HEK293 (cell line): ENCODE measurements around the gene RPL6.
"Not testable (repeated sequence)": the region's sequence is repeated elsewhere in the genome, so short reads cannot be mapped to it uniquely, and the experiment has no call there.

Source experiments
- CTCF ChIA-PET: fragments of 350-600 bp; formaldehyde crosslinking; extraction: SDS; loops from one replicate; lab custom pipeline; 2021; ENCODE audit warnings: antibody characterized with exemption; lab: Yijun Ruan, JAX
- POLR2A ChIA-PET: fragments of 300-600 bp; formaldehyde crosslinking; extraction: SDS; loops from one replicate; lab custom pipeline; 2020; ENCODE audit warnings: antibody characterized with exemption, inconsistent platforms; lab: Yijun Ruan, JAX
- H3K27ac ChIP-seq: fragments of 200-500 bp; sonication (Bioruptor generic); 2 replicates; pipeline ENCODE4 v1.5.1; 2014; ENCODE audit warnings: low read depth, low read length, control low read depth, inconsistent platforms; ENCODE audit errors: extremely low read depth
- H3K36me3 ChIP-seq, 2 experiments: fragments of 200-500 bp in 1 of 2; sonication (Bioruptor generic) in 1 of 2; 1 replicate in 1 of 2; 2 replicates in 1 of 2; pipeline ENCODE4 v1.5.1; 2014 to 2017; ENCODE audit warnings: inconsistent platforms in 2 of 2, low read length in 2 of 2; ENCODE audit not compliant: control insufficient read depth in 2 of 2, insufficient read depth in 1 of 2
- H3K4me1 ChIP-seq: fragments of 200-500 bp; sonication (Bioruptor generic); 2 replicates; pipeline ENCODE4 v1.5.1; 2014; ENCODE audit warnings: mild to moderate bottlenecking, low read length, inconsistent platforms; ENCODE audit not compliant: control insufficient read depth, insufficient read depth
- H3K4me3 ChIP-seq: 2 replicates; pipeline ENCODE4 v1.5.1; 2011; ENCODE audit warnings: low read depth, mild to moderate bottlenecking, control low read depth, low read length, moderate library complexity
- H3K9me3 ChIP-seq: fragments of 200-500 bp; sonication (Bioruptor generic); 2 replicates; pipeline ENCODE4 v1.5.1; 2014; ENCODE audit warnings: low read depth, low read length, inconsistent platforms; ENCODE audit not compliant: control insufficient read depth, insufficient read depth
- PRDM2 ChIP-seq: fragments of 450-650 bp; formaldehyde crosslinking; IDR thresholded peaks from 2 replicates; pipeline ENCODE4 v1.5.1; 2016; ENCODE audit warnings: missing biosample characterization, missing genetic modification characterization, borderline replicate concordance
- PRDM6 ChIP-seq: fragments of 450-650 bp; formaldehyde crosslinking; IDR thresholded peaks from 2 replicates; pipeline ENCODE4 v1.5.1; 2017; ENCODE audit warnings: missing biosample characterization, missing genetic modification characterization
- ZBTB20 ChIP-seq: fragments of 450-650 bp; formaldehyde crosslinking; IDR thresholded peaks from 2 replicates; pipeline ENCODE4 v1.5.1; 2016; ENCODE audit warnings: missing biosample characterization, missing genetic modification characterization
- ZNF121 ChIP-seq: fragments of 450-650 bp; formaldehyde crosslinking; IDR thresholded peaks from 2 replicates; pipeline ENCODE4 v1.5.1; 2016; ENCODE audit warnings: missing biosample characterization, missing genetic modification characterization
- ZNF148 ChIP-seq: fragments of 450-650 bp; formaldehyde crosslinking; IDR thresholded peaks from 2 replicates; pipeline ENCODE4 v1.5.0; 2017; ENCODE audit warnings: missing biosample characterization, missing genetic modification characterization, borderline replicate concordance
- ZNF155 ChIP-seq: fragments of 450-650 bp; formaldehyde crosslinking; IDR thresholded peaks from 2 replicates; pipeline ENCODE4 v1.5.1; 2016; ENCODE audit warnings: missing biosample characterization, missing genetic modification characterization
- ZNF391 ChIP-seq: fragments of 450-650 bp; formaldehyde crosslinking; IDR thresholded peaks from 2 replicates; pipeline ENCODE4 v1.5.1; 2016; ENCODE audit warnings: low read depth, missing biosample characterization, missing genetic modification characterization, borderline replicate concordance
- ZNF473 ChIP-seq: fragments of 450-650 bp; formaldehyde crosslinking; IDR thresholded peaks from 2 replicates; pipeline ENCODE4 v1.5.1; 2017; ENCODE audit warnings: missing biosample characterization, missing genetic modification characterization
- ZNF549 ChIP-seq: fragments of 450-650 bp; IDR thresholded peaks from 2 replicates; pipeline ENCODE4 v1.5.1; 2018; ENCODE audit warnings: missing biosample characterization, missing genetic modification characterization, mild to moderate bottlenecking, inconsistent platforms, moderate library complexity
- ZNF558 ChIP-seq: fragments of 450-650 bp; formaldehyde crosslinking; IDR thresholded peaks from 2 replicates; pipeline ENCODE4 v1.5.1; 2016; ENCODE audit warnings: missing biosample characterization, missing genetic modification characterization
- ZNF707 ChIP-seq: fragments of 450-650 bp; formaldehyde crosslinking; IDR thresholded peaks from 2 replicates; pipeline ENCODE4 v1.5.1; 2016; ENCODE audit warnings: missing biosample characterization, missing genetic modification characterization

RPL6 gene

GRCh38 chr12:112439769-112440168, 30.4 kb upstream of the RPL6 start:
- H3K4me3 ChIP-seq: no peak overlapping the region
- ChIA-PET CTCF (interaction anchor here (0.6 to 1.0 kb wide), 4 partner anchors 11 to 241 kb away, joined by 3 to 6 read pairs (median 4); no protein-coding TSS in a partner anchor), POLR2A (no interaction called here)
- TF ChIP-seq PRDM2 (tag by site-specific recombination): no peak
- 0 out of 2 replicates have a peak, but pooled peaks have one; percentile 9 for TF ChIP-seq ZNF558
- no peak for TF ChIP-seq ZNF473 (tag by site-specific recombination)
- TF ChIP-seq ZBTB20 (tag by site-specific recombination): no peak
- TF ChIP-seq ZNF391 (tag by site-specific recombination): no peak
- no peak for TF ChIP-seq ZNF155 (tag by site-specific recombination)
- no peak for TF ChIP-seq ZNF549 (tag by site-specific recombination)
- peak; percentile 39; the same call in 1 of the 2 replicates for TF ChIP-seq PRDM6 (tag by site-specific recombination)
- no peak for TF ChIP-seq ZNF707
- H3K36me3 ChIP-seq: no peaks in the 10 kb centered on the region; a peak in 1 of 3 replicates
- no peaks in the 10 kb centered on the region for H3K9me3 ChIP-seq
- H3K27ac ChIP-seq: no peak overlapping the region
- no peaks in the 10 kb centered on the region for H3K4me1 ChIP-seq

GRCh38 chr12:112438645-112439044, 29.2 kb upstream of the RPL6 start:
- H3K4me1 ChIP-seq, H3K27ac ChIP-seq, H3K4me3 ChIP-seq, H3K9me3 ChIP-seq, CTCF ChIA-PET, H3K36me3 ChIP-seq, POLR2A ChIA-PET: not testable (repeated sequence)
- peak; percentile 97 for TF ChIP-seq ZNF121 (tag by site-specific recombination)

GRCh38 chr12:112433551-112433950, 24.1 kb upstream of the RPL6 start:
- POLR2A ChIA-PET: no interaction called here
- H3K9me3 ChIP-seq: no peaks in the 10 kb centered on the region
- CTCF ChIA-PET: no interaction called here
- no peak overlapping the region for H3K4me3 ChIP-seq
- no peaks in the 10 kb centered on the region for H3K4me1 ChIP-seq
- H3K36me3 ChIP-seq: no peaks in the 10 kb centered on the region; a peak in 1 of 3 replicates
- no peak for TF ChIP-seq ZNF148 (tag by site-specific recombination)
- H3K27ac ChIP-seq: no peak overlapping the region
